ENCODE measurements around the gene FADS1.

FADS1 gene

GRCh38 chr11:61816736-61817455 is at the start of gene FADS1:
FADS1 (minus strand) TSS chr11:61817003; CDS start chr11:61816929, 74 bp downstream.
- DNase-seq (ENCODE audit: low spot score), result peak; percentile 93

GRCh38 chr11:61866231-61866957 is 49.6 kb upstream of the FADS1 start:
- DNase-seq (ENCODE audit: low spot score), result no peak

- DNase-seq (ENCODE audit: low spot score), result no peak
These were observed 48.3 kb upstream of the FADS1 start for GRCh38 chr11:61864814-61865775.

GRCh38 chr11:61863548-61864081 is 46.8 kb upstream of the FADS1 start:
- DNase-seq (ENCODE audit: low spot score), result no peak

GRCh38 chr11:61862714-61863547 is 46.1 kb upstream of the FADS1 start:
- DNase-seq (ENCODE audit: low spot score), result no peak

- DNase-seq (ENCODE audit: low spot score), result no peak
These were observed 44.8 kb upstream of the FADS1 start for GRCh38 chr11:61861634-61862033.

- DNase-seq (ENCODE audit: low spot score), result no peak
These were observed 43.5 kb upstream of the FADS1 start for GRCh38 chr11:61860054-61860903.

GRCh38 chr11:61855939-61856680 is 39.3 kb upstream of the FADS1 start:
- no peak for DNase-seq (ENCODE audit: low spot score)

GRCh38 chr11:61854966-61855714 is 38.3 kb upstream of the FADS1 start:
- DNase-seq (ENCODE audit: low spot score), result peak; percentile 29

- DNase-seq (ENCODE audit: low spot score), result no peak
These were observed 37.5 kb upstream of the FADS1 start for GRCh38 chr11:61854206-61854895.

GRCh38 chr11:61853698-61854169 is 36.9 kb upstream of the FADS1 start:
- peak; percentile 58 for DNase-seq (ENCODE audit: low spot score)

GRCh38 chr11:61851900-61852295 is 35.1 kb upstream of the FADS1 start:
- DNase-seq (ENCODE audit: low spot score), result no peak

GRCh38 chr11:61851113-61851899 is 34.5 kb upstream of the FADS1 start:
- DNase-seq (ENCODE audit: low spot score), result peak; percentile 58

GRCh38 chr11:61850687-61851086 is 33.9 kb upstream of the FADS1 start:
- no peak for DNase-seq (ENCODE audit: low spot score)

- DNase-seq (ENCODE audit: low spot score), result no peak
These were observed 31.8 kb upstream of the FADS1 start for GRCh38 chr11:61848631-61849030.

GRCh38 chr11:61847914-61848581 is 31.2 kb upstream of the FADS1 start:
- DNase-seq (ENCODE audit: low spot score), result no peak
